ENCODE data around the gene C17orf75. TPM values are rescaled to one million over a fixed set of nuclear protein-coding genes. Genes with fewer than 3 reads are reported as not detected.

C17orf75 gene
- total RNA-seq, 2 donors from 2014 or later = 15.3 to 16.3 TPM

GRCh38 chr17:32297860-32298259 lies 44.1 kb downstream of the C17orf75 start:
- Histone ChIP-seq H3K4me1 (replicated peaks) (peaks cover 6% of the 10 kb centered on the region), H3K9me3 (no peaks in the 10 kb centered on the region), H3K36me3 (no peaks in the 10 kb centered on the region), H3K27me3 (replicated peaks; ENCODE audit: insufficient read depth) (no peaks in the 10 kb centered on the region), H3K27ac (no peak overlapping the region), H3K4me3 (no peak overlapping the region)
- no peak for DNase-seq (ENCODE audit: low spot score)
- intact Hi-C loops (cut with DNase I) = no loop called here
- TF ChIP-seq POLR2A (IDR thresholded peaks at IDR 0.05) (no peak), POLR2AphosphoS5 (IDR thresholded peaks at IDR 0.05) (no peak), CTCF (IDR thresholded peaks at IDR 0.05) (no peak)
- 93% methylated on average over 6 of the region's 6 CpGs for WGBS

GRCh38 chr17:32297424-32297823 lies 44.5 kb downstream of the C17orf75 start:
- Histone ChIP-seq H3K27me3 (replicated peaks; ENCODE audit: insufficient read depth) (no peaks in the 10 kb centered on the region), H3K9me3 (no peaks in the 10 kb centered on the region), H3K27ac (no peak overlapping the region), H3K4me1 (replicated peaks) (peaks cover 6% of the 10 kb centered on the region), H3K36me3 (no peaks in the 10 kb centered on the region), H3K4me3 (no peak overlapping the region)
- TF ChIP-seq POLR2A (IDR thresholded peaks at IDR 0.05) = no peak
- TF ChIP-seq CTCF (IDR thresholded peaks at IDR 0.05) = no peak
- no peak for TF ChIP-seq POLR2AphosphoS5 (IDR thresholded peaks at IDR 0.05)
- no peak for DNase-seq (ENCODE audit: low spot score)
- intact Hi-C loops (cut with DNase I) = no loop called here
- WGBS = 98% methylated on average over 2 of the region's 2 CpGs

GRCh38 chr17:32292094-32292493 lies 49.9 kb downstream of the C17orf75 start:
- Histone ChIP-seq H3K27ac (no peak overlapping the region), H3K36me3 (no peaks in the 10 kb centered on the region), H3K27me3 (replicated peaks; ENCODE audit: insufficient read depth) (no peaks in the 10 kb centered on the region), H3K9me3 (no peaks in the 10 kb centered on the region), H3K4me3 (no peak overlapping the region), H3K4me1 (replicated peaks) (no peaks in the 10 kb centered on the region)
- WGBS = 67% methylated on average over 4 of the region's 4 CpGs
- DNase-seq (ENCODE audit: low spot score) = no peak
- TF ChIP-seq CTCF (IDR thresholded peaks at IDR 0.05) (no peak), POLR2AphosphoS5 (IDR thresholded peaks at IDR 0.05) (no peak)
- intact Hi-C loops (cut with DNase I) = no loop called here

GRCh38 chr17:32289471-32290070 lies 52.4 kb downstream of the C17orf75 start:
- no peak for DNase-seq (ENCODE audit: low spot score)
- H3K9me3 ChIP-seq = no peaks in the 10 kb centered on the region
- intact Hi-C loops (cut with DNase I) = no loop called here
- 84% methylated on average over 9 of the region's 9 CpGs for WGBS
- H3K36me3 ChIP-seq = no peaks in the 10 kb centered on the region
- no peak overlapping the region for H3K27ac ChIP-seq
- no peaks in the 10 kb centered on the region for H3K27me3 ChIP-seq (replicated peaks; ENCODE audit: insufficient read depth)
- no peak for TF ChIP-seq CTCF (IDR thresholded peaks at IDR 0.05)
- no peaks in the 10 kb centered on the region for H3K4me1 ChIP-seq (replicated peaks)
- H3K4me3 ChIP-seq = no peak overlapping the region

- Histone ChIP-seq H3K4me1 (replicated peaks) (no peaks in the 10 kb centered on the region), H3K4me3 (no peak overlapping the region), H3K27ac (no peak overlapping the region), H3K36me3 (no peaks in the 10 kb centered on the region), H3K27me3 (replicated peaks; ENCODE audit: insufficient read depth) (no peaks in the 10 kb centered on the region), H3K9me3 (no peaks in the 10 kb centered on the region)
- DNase-seq (ENCODE audit: low spot score) = no peak
- TF ChIP-seq CTCF (IDR thresholded peaks at IDR 0.05) (no peak), POLR2AphosphoS5 (IDR thresholded peaks at IDR 0.05) (no peak), POLR2A (IDR thresholded peaks at IDR 0.05) (no peak)
- intact Hi-C loops (cut with DNase I) = no loop called here
- WGBS = 92% methylated on average over 11 of the region's 11 CpGs
These were observed 53.4 kb downstream of the C17orf75 start for GRCh38 chr17:32288615-32289014.

Measured in prostate gland (tissue), 2 donors.